Stimulated activated CD4-positive, alpha-beta T cell treated with anti-CD3 and anti-CD28 coated beads, TNF-alpha, amount 100 ng/mL, for 1 hour (primary cell): Measurements from ENCODE around the gene HSD11B1.
A peak's percentile ranks its signal among the peaks of the same experiment; 100 is the strongest.
"Not testable (repeated sequence)": the region's sequence is repeated elsewhere in the genome, so short reads cannot be mapped to it uniquely, and the experiment has no call there.

Experiments used
- DNase-seq, 3 donors: peaks; one replicate each; pipeline ENCODE4 v3.0.0-alpha.2; 2020; ENCODE audit warnings: low read depth in 3 of 3, low spot score in 1 of 3

Gene HSD11B1

GRCh38 chr1:209691237-209691636 lies 13.4 kb upstream of the HSD11B1 start:
- DNase-seq: no peak

GRCh38 chr1:209692296-209692695 lies 12.3 kb upstream of the HSD11B1 start:
- no peak for DNase-seq

GRCh38 chr1:209692745-209693504 lies 11.7 kb upstream of the HSD11B1 start:
- peak; percentile 23 to 45 (median 31) for DNase-seq

DNA sequence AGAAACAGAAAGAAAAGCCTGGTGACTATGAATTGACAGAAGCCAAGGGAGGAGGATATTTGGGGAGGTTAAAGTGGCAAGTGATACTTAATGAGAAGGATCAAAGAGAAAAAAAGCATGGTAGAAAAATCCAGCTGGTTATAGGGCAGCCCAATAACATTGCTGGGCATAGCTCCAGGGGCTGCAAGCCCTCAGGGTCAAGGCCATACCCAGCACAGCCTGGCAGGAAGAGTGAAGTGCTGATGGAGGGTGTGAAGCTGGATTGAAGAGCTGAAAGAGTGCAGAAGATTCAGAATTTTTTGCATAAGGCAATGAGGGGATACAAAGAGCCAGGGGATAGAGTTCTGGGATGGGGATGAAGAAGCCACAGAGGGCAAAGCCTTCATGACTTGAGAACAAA lies 8.0 kb upstream of the HSD11B1 start:
- DNase-seq: no peak

DNA sequence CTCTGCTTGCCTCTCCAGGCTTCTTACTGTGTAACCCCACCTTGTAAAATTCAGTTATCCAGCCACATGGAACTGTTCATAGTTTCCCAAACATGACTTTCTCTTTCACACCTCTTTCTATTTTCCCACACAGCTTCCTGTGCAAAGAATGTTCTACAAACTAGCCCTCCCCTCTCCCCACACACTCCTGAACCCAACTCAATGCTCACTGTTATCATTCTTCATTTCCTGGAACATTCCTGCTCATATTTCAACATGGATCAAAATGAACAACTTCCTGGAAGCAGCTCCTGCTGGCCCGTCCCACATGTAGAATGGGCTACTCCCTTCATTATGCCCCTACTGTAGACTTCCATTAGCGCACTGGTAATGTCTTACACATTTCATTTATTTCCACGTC lies 7.5 kb upstream of the HSD11B1 start:
- DNase-seq: no peak

DNA sequence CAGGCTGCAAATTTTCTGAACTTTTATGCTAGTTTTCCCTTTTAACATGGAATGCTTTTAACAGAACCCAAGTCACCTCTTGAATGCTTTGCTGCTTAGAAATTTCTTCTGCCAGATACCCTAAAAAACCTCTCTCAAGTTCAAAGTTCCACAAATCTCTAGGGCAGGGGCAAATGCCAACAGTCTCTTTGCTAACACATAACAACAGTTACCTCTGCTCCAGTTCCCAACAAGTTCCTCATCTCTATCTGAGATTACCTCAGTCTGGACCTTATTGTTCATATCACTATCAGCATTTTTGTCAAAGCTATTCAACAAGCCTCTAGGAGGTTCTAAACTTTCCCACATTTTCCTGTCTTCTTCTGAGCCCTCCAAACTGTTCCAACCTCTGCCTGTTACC lies 4.0 kb upstream of the HSD11B1 start:
- DNase-seq: not testable (repeated sequence)

- no peak for DNase-seq
Measured at GRCh38 chr1:209702832-209703231, 1.8 kb upstream of the HSD11B1 start.

GRCh38 chr1:209703834-209704504 lies 677 bp upstream of the HSD11B1 start:
- DNase-seq: no peak

DNA sequence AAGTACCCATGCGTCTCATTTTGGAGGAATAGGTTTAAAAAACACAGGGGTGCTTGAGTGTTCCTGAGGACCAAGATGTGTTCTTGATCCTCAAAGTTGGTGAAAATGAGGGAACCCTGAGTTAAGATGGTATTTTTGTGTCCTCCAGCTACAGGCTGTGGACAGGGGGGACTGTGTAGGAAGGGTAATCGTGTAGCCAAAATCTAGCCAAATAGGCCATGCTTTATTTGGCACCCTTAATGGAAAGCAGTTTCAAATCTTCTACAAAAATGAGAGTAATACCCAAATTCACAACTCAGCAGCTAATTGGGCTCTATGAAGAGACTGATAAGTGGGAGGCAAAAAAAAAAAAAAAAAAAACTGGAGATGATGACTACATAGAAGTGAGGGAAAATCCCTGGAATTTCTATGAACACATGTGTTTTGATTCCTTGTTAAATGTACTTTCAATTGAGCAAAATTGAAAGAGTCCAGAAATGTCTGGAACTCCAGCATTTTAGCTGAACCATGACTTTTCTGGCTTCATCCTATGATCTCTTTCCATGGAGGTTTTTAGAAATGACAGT lies 470 bp downstream of the HSD11B1 start:
- DNase-seq: no peak

DNA sequence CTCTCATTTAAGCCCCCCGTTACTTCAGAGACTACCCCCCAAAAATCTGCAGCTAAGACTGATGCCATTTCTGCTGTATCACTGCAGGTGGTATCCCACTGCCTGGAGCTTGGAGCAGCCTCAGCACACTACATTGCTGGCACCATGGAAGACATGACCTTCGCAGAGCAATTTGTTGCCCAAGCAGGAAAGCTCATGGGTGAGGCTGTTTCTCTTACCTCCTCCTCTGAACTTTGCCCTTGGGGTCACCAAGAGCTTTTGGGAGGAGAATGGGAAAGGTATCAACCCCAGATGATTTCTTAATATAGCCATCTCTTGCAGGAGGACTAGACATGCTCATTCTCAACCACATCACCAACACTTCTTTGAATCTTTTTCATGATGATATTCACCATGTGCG lies 2.0 kb downstream of the HSD11B1 start:
- no peak for DNase-seq

DNA sequence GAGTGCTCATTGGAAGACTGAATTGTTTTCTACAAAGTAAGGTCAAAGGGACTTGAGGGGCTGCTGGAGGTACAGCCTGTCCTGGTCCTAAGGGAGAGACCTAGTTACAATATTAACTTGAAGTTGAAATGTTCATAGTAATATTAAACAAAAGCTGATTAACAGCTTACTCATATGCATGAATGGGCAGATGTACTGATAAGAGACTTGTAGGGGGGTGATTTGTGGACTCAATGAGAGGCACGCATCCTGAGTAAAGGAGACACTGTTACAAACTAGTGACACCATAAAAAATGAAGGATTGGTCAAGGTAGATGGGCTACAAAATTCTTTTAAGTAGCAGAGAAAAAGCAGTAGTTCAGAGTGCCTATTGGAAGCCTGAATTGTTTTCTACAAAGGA lies 2.7 kb downstream of the HSD11B1 start:
- DNase-seq: no peak

DNA sequence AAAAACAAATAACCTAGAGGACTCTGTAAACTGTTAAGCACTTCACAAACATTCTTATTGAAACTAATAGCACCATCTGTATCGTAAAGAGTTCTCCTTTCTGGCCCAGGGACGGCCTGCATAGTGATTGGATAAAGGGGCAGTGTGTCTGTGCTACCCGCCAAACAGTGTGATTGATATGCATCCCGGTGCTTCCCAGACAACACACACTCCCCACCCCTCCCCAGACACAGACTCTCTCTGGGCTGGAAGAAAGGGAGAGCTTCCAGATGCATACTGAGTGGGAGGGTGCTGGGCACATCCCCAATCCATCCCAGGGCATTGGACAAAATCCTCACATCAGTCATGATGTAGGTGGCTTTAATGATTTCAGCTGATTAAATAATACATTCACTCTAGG lies 3.7 kb downstream of the HSD11B1 start:
- no peak for DNase-seq

DNA sequence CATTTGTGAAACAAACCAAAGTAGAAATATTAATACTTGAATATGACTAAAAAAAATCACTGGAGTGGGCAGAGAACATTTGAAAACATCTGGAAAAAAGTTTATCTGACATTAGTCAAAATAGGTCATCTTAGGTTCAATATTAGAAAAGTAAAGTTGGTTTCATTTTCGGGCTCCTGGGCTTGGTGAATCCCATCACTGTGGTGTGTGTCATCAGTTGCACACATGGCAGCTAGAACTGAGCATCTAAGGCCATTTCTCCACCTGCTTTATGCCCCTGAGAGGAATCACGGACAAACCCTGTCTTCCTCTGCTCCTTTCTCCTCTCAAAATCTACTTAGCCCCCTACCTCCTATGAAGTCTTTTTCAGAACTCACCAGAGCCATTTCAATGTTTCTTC lies 5.4 kb downstream of the HSD11B1 start:
- DNase-seq: no peak

- DNase-seq: no peak
Measured at GRCh38 chr1:209710847-209711246, 6.2 kb downstream of the HSD11B1 start.

DNA sequence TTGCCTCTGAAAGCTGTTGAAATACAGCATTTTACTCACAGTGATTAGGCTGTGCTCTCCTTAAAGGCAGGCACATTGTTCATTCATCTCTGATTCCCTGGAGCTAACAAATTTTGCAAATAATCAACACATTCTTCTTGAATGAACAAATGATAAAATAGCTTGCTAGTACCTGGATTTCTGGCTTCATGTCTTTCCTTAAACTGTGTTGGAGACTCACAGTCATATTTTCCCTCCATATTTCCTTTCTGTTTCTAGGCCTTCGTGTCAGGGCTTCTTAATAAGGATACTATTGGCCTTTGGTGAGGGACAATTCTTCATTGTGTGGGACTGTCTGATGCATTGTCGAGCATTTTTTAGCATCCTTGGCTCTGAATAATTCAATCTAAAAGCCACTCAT lies 9.7 kb downstream of the HSD11B1 start:
- DNase-seq: no peak

DNA sequence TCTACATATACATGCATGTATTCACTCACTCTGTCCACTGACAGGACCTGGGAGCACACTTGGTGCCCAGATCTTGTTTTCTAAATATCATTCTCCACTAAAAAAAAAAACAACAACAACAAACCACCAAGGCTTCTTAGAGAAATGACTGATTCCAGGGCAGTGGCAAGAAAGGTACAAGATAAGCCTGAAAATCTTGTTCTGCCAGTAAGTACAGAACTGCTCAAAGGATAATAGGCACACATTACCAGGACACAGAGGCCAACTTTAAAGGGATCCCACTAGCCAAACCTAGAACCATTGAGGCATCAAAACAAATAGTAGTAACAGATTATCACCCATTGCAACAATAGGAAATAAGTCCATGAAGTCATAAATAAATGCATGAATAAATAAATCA lies 10.7 kb downstream of the HSD11B1 start:
- no peak for DNase-seq

DNA sequence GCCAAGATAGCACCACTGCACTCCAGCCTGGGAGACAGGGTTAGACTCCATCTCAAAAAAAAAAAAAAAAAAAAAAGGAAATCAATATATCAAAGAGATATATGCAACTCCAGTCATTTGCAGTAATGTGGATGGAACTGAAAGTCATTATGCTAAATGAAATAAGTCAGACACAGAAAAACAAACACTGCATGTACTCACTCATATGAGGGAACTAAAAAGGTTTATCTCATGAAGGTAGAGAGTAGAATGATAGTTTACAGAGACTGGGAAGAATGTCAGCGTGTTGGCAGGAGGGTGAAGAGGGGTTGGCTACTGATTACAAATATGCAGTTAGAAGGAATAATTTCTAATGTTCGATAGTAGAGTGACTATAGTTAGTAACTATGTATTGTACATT lies 13.2 kb downstream of the HSD11B1 start:
- no peak for DNase-seq

GRCh38 chr1:209720326-209720725 lies 15.7 kb downstream of the HSD11B1 start:
- DNase-seq: no peak

DNA sequence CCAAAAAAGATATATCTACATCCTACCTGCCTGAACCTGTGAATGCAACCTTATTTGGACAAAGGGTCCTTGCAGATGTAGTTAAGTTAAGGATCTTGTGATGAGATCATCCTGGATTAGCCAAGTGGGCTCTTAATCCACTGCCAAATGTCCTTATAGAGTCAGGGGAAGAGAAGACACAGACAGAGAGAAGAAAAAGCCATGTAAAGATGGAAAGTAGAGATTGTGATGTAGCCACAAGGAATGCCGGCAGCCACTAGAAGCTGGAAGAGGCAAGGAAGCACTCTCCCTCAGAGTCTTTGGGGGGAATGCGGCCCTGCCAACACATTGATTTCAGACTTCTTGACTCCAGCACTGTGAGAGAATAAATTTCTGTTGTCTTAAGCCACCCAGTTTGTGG lies 16.2 kb downstream of the HSD11B1 start:
- no peak for DNase-seq

DNA sequence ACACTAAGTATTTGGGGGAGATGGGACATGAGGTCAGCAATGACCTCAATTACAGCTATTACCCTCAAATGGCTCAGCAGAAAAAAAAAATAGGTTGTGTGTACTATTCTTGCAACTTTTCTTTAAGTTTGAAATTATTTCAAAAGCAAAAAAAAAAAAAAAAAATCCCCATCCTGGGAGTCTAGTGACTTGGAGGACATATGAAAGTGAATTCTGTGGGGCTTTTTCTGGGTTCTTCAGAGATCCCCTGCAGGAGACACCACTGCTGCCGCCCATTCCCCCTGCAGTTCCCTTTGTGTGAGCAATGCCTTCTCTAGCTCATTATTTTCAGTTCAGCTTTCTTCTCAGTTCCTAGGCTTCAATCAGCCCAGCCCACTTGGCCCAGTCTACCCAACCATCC lies 16.7 kb downstream of the HSD11B1 start:
- DNase-seq: no peak

DNA sequence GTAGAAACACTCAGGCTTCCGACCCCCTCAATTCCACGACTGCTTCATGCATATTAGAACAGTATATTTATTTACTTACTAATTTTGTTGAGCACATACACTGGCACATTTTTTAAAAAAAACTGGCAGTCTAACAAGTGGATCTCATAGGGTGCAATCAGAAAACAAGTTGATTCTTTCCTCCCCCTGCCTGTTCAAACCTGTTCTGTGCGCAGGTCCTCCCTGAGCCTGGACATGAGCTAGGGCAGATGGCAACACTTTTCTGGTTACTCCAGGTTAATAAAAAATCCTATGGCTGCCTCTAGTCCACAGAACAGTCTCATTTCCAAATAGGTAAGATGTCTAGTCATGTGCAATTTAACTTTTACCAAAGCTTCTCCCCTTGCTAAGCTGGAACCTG lies 18.6 kb downstream of the HSD11B1 start:
- no peak for DNase-seq
